ENCODE results near the gene DSCAM.

DNA sequence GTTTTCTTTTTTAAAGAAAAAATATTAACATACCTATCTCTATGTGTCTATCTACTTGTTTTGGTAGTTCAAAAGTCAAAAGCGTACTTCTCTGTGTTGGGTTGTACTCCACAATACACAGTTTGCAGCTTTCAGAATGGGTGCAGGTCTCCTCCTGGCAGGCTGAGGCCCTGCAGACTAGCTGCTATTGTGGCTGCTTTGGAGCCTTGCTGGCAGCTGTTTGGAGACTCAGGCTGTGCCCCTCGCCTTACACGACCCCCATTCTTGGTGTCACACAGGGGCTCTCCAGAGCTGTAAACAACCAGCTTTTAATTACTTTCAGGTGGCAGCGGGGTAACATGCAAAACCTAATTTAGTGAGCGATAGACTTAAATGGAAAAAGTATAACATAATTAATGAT is 160.4 kb downstream of the DSCAM start:
- TF ChIP-seq ZNF219 (CRISPR knock-in tag; IDR thresholded peaks at IDR 0.05; ENCODE audit: borderline replicate concordance) (no peak), JUN (CRISPR knock-in tag; IDR thresholded peaks at IDR 0.05) (no peak), ZNF232 (CRISPR knock-in tag; IDR thresholded peaks at IDR 0.05) (no peak), NFATC4 (CRISPR knock-in tag; IDR thresholded peaks at IDR 0.05) (no peak), ZNF416 (CRISPR knock-in tag; IDR thresholded peaks at IDR 0.05) (no peak), ZNF138 (CRISPR knock-in tag; conservative IDR thresholded peaks at IDR 0.05) (no peak), ZBTB21 (CRISPR knock-in tag; IDR thresholded peaks at IDR 0.05; ENCODE audit: borderline replicate concordance) (no peak), PRRX2 (CRISPR knock-in tag; IDR thresholded peaks at IDR 0.05) (no peak), FOXK1 (CRISPR knock-in tag; IDR thresholded peaks at IDR 0.05) (no peak)
- TF ChIP-seq, protein P1, sequence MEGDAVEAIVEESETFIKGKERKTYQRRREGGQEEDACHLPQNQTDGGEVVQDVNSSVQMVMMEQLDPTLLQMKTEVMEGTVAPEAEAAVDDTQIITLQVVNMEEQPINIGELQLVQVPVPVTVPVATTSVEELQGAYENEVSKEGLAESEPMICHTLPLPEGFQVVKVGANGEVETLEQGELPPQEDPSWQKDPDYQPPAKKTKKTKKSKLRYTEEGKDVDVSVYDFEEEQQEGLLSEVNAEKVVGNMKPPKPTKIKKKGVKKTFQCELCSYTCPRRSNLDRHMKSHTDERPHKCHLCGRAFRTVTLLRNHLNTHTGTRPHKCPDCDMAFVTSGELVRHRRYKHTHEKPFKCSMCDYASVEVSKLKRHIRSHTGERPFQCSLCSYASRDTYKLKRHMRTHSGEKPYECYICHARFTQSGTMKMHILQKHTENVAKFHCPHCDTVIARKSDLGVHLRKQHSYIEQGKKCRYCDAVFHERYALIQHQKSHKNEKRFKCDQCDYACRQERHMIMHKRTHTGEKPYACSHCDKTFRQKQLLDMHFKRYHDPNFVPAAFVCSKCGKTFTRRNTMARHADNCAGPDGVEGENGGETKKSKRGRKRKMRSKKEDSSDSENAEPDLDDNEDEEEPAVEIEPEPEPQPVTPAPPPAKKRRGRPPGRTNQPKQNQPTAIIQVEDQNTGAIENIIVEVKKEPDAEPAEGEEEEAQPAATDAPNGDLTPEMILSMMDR (IDR thresholded peaks at IDR 0.05) = no peak
- TF ChIP-seq, protein P2, sequence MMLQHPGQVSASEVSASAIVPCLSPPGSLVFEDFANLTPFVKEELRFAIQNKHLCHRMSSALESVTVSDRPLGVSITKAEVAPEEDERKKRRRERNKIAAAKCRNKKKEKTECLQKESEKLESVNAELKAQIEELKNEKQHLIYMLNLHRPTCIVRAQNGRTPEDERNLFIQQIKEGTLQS (CRISPR knock-in tag; conservative IDR thresholded peaks at IDR 0.05) = no peak
- TF ChIP-seq, protein P3, sequence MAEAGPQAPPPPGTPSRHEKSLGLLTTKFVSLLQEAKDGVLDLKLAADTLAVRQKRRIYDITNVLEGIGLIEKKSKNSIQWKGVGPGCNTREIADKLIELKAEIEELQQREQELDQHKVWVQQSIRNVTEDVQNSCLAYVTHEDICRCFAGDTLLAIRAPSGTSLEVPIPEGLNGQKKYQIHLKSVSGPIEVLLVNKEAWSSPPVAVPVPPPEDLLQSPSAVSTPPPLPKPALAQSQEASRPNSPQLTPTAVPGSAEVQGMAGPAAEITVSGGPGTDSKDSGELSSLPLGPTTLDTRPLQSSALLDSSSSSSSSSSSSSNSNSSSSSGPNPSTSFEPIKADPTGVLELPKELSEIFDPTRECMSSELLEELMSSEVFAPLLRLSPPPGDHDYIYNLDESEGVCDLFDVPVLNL (CRISPR knock-in tag; IDR thresholded peaks at IDR 0.05; ENCODE audit: borderline replicate concordance, low read depth) = no peak
- TF ChIP-seq, protein P4, sequence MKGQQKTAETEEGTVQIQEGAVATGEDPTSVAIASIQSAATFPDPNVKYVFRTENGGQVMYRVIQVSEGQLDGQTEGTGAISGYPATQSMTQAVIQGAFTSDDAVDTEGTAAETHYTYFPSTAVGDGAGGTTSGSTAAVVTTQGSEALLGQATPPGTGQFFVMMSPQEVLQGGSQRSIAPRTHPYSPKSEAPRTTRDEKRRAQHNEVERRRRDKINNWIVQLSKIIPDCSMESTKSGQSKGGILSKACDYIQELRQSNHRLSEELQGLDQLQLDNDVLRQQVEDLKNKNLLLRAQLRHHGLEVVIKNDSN (CRISPR knock-in tag; IDR thresholded peaks at IDR 0.05) = no peak
